Esophagus muscularis mucosa (tissue), 4 donors: ENCODE data around the gene ADAD2. TPM values are rescaled to one million over a fixed set of nuclear protein-coding genes. Genes with fewer than 3 reads are reported as not detected.
A peak's percentile ranks its signal among the peaks of the same experiment; 100 is the strongest.

ENCODE experiments used
- DNase-seq: peaks from one replicate; pipeline ENCODE4 v3.0.0-alpha.2; 2017; ENCODE audit errors: extremely low spot score
- H3K27ac ChIP-seq, 4 donors: fragments of 200-600 bp; sonication (generic); replicated peaks in 1 of 4; 1 replicate in 3 of 4; 2 replicates in 1 of 4; pipeline ENCODE4 v1.5.1; 2016 to 2019; ENCODE audit warnings: mild to moderate bottlenecking in 1 of 4
- H3K27me3 ChIP-seq, 4 donors: fragments of 200-600 bp; sonication (generic); one replicate each; pipeline versions ENCODE4 v1.5.1 to v1.6.0; 2016 to 2019
- H3K36me3 ChIP-seq, 4 donors: fragments of 200-600 bp; sonication (generic); one replicate each; pipeline ENCODE4 v1.5.1; 2016 to 2019
- H3K4me1 ChIP-seq, 4 donors: fragments of 200-600 bp; sonication (generic); one replicate each; pipeline ENCODE4 v1.5.1; 2016 to 2019
- H3K4me3 ChIP-seq, 4 donors: fragments of 200-600 bp; sonication (generic); 1 replicate in 2 of 4; 2 replicates in 2 of 4; pipeline ENCODE4 v1.5.1; 2016 to 2019; ENCODE audit warnings: mild to moderate bottlenecking in 4 of 4, moderate library complexity in 1 of 4
- H3K9me3 ChIP-seq, 4 donors: fragments of 200-600 bp; sonication (generic); 1 replicate in 3 of 4; 2 replicates in 1 of 4; pipeline ENCODE4 v1.5.1; 2016 to 2019
- CTCF ChIP-seq, 3 experiments: fragments of 200-600 bp in 2 of 3; fragments of 450-650 bp in 1 of 3; sonication (generic) in 2 of 3; IDR thresholded peaks; one replicate each; pipeline ENCODE4 v1.5.1; 2017 to 2019; ENCODE audit warnings: antibody characterized with exemption in 3 of 3, mild to moderate bottlenecking in 2 of 3, moderate library complexity in 1 of 3
- EP300 ChIP-seq: sonication (generic); formaldehyde crosslinking; IDR thresholded peaks from one replicate; pipeline ENCODE4 v1.6.1; 2017; ENCODE audit warnings: antibody characterized with exemption
- POLR2A ChIP-seq: fragments of 450-650 bp; IDR thresholded peaks from one replicate; pipeline ENCODE4 v1.6.1; 2017; ENCODE audit warnings: antibody characterized with exemption, moderate library complexity, mild to moderate bottlenecking, low read depth
- POLR2AphosphoS5 ChIP-seq, 2 donors: sonication (generic); formaldehyde crosslinking; IDR thresholded peaks; one replicate each; pipeline ENCODE4 v1.6.1; 2017; ENCODE audit warnings: antibody characterized with exemption in 2 of 2
- WGBS: methylation state at CpG from one replicate; pipeline ENCODE4 v1.1.5; 2018; 5-methylcytosine and 5-hydroxymethylcytosine counted together
- intact Hi-C: fragments of 100-400 bp; cut with DNase I; formaldehyde crosslinking; loops from one replicate; pipeline ENCODE4 v1.15.1; 2023
- total RNA-seq, 4 donors: library from RNA; depleted of rRNA; stranded (reverse); fragments of >200 nt; gene quantifications; one replicate each; pipeline versions ENCODE4 v1.1.0 to v1.2.1, GENCODE V29; 2016

ADAD2 gene
- total RNA-seq, 4 donors from 2014 or later, result 0.42 to 0.83 (median 0.80) TPM; not detected in 1

DNA sequence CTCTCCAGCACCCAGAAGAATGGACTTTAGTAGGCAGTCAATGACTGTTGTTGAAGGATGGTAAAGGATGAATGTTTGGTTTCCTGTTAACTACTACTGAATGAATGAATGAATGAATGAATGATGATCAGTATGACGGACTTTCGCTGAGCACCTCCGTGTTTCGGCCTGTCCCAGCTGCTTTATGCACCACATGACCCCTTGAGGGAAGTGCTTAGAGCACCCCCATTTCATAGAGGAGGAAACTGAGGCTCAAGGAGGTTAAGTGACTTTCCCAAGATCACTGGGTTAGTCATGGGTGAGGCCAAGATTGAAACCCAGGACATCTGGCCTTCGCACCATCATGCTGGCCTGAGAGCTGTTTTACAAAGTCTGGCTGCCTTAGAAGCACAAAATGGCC, 42.0 kb downstream of the ADAD2 start:
- WGBS, result 97% methylated on average over 5 of the region's 5 CpGs

GRCh38 chr16:84233748-84234147, 42.8 kb downstream of the ADAD2 start:
- H3K27me3 ChIP-seq, result peaks cover 0 to 11% (median 0%) of the 10 kb centered on the region in 4 donors
- H3K9me3 ChIP-seq, result no peaks in the 10 kb centered on the region
- WGBS, result 80% methylated on average over 9 of the region's 9 CpGs
- no peak overlapping the region for H3K4me3 ChIP-seq
- no peaks in the 10 kb centered on the region for H3K36me3 ChIP-seq
- TF ChIP-seq CTCF (IDR thresholded peaks at IDR 0.05), result no peak
- H3K4me1 ChIP-seq, result peaks cover 0 to 15% (median 6%) of the 10 kb centered on the region in 4 donors
- peak overlapping the region in 2 of 4 donors; percentile 22 to 37 for H3K27ac ChIP-seq
- intact Hi-C loops, result no loop called here
- no peak for DNase-seq

More for the DNA sequence above, 42.0 kb downstream of the ADAD2 start:
- intact Hi-C loops, result no loop called here
- no peaks in the 10 kb centered on the region for H3K36me3 ChIP-seq
- peaks cover 6 to 23% (median 13%) of the 10 kb centered on the region in 4 donors for H3K4me1 ChIP-seq
- no peak overlapping the region for H3K4me3 ChIP-seq
- H3K27me3 ChIP-seq, result peaks cover 0 to 4% (median 0%) of the 10 kb centered on the region in 4 donors
- no peaks in the 10 kb centered on the region for H3K9me3 ChIP-seq
- DNase-seq, result no peak
- TF ChIP-seq POLR2AphosphoS5 (IDR thresholded peaks at IDR 0.05) (no peak), POLR2A (no peak), EP300 (no peak), CTCF (IDR thresholded peaks at IDR 0.05) (no peak)
- no peak overlapping the region for H3K27ac ChIP-seq

- Histone ChIP-seq H3K36me3 (no peaks in the 10 kb centered on the region), H3K27ac (peak overlapping the region in 3 of 4 donors; percentile 37 to 59 (median 37)), H3K27me3 (peaks cover 0 to 15% (median 0%) of the 10 kb centered on the region in 4 donors), H3K4me1 (peaks cover 0 to 14% (median 6%) of the 10 kb centered on the region in 4 donors), H3K9me3 (no peaks in the 10 kb centered on the region), H3K4me3 (no peak overlapping the region)
- TF ChIP-seq POLR2A, result no peak
- peak in 1 of 2 donors; percentile 37 for TF ChIP-seq POLR2AphosphoS5 (IDR thresholded peaks at IDR 0.05)
- TF ChIP-seq EP300, result no peak
- DNase-seq, result no peak
- intact Hi-C loops, result no loop called here
- 66% methylated on average over 18 of the region's 21 CpGs for WGBS
These were observed 43.6 kb downstream of the ADAD2 start for GRCh38 chr16:84234321-84235241.

- intact Hi-C loops, result no loop called here
- Histone ChIP-seq H3K36me3 (no peaks in the 10 kb centered on the region), H3K4me3 (no peak overlapping the region), H3K9me3 (no peaks in the 10 kb centered on the region), H3K4me1 (peaks cover 0 to 18% (median 7%) of the 10 kb centered on the region in 4 donors), H3K27ac (no peak overlapping the region), H3K27me3 (peaks cover 0 to 34% (median 2%) of the 10 kb centered on the region in 4 donors)
- no peak for TF ChIP-seq EP300
- no peak for TF ChIP-seq POLR2AphosphoS5 (IDR thresholded peaks at IDR 0.05)
- no peak for TF ChIP-seq POLR2A
- TF ChIP-seq CTCF (IDR thresholded peaks at IDR 0.05), result no peak
- WGBS, result 94% methylated on average over 23 of the region's 25 CpGs
- no peak for DNase-seq
These were observed 45.7 kb downstream of the ADAD2 start for GRCh38 chr16:84236671-84237070.

DNA sequence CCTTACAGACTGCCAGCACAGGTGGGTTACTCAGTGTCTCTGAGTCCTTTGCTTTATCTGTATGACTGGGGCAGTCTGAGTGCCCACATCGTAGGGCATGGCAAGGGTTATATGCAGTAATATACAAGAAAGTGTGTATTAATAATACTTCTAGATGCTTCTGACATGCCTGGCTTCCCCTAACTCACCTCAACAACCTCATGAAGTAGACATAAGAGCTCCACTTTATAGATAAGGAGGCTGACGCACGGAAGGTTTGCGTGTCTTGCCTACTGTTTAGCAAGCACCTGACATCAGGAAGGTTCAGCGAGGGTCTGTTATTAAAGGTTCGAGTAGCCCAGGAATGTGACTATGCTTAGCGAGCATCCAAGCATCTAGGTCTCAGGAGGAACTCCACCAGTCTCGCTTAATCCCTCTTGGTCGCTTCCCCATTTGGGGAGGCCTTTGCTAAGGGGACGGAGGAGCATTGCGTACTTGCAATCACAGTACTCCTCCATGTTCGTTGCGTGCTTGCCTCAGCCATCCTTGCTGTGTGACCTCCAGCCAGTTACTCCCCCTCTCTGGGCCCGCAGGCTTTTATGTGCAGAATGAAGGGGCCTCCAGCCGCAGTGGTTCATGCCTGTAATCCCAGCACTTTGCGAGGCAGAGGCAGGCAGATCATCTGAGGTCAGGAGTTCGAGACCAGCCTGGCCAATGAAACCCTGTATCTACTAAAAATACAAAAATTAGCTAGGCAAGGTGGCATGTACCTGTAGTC, 47.2 kb downstream of the ADAD2 start:
- no peak overlapping the region for H3K27ac ChIP-seq
- intact Hi-C loops, result no loop called here
- DNase-seq, result no peak
- no peaks in the 10 kb centered on the region for H3K36me3 ChIP-seq
- H3K4me3 ChIP-seq, result no peak overlapping the region
- peaks cover 0 to 18% (median 7%) of the 10 kb centered on the region in 4 donors for H3K4me1 ChIP-seq
- TF ChIP-seq POLR2AphosphoS5 (IDR thresholded peaks at IDR 0.05) (no peak), POLR2A (no peak), CTCF (IDR thresholded peaks at IDR 0.05) (no peak), EP300 (no peak)
- peaks cover 0 to 47% (median 2%) of the 10 kb centered on the region in 4 donors for H3K27me3 ChIP-seq
- WGBS, result 88% methylated on average over 17 of the region's 17 CpGs
- H3K9me3 ChIP-seq, result no peaks in the 10 kb centered on the region
